GM12874 (cell line): ENCODE data around the gene PRDM5.

Experiments
- CTCF ChIP-seq: IDR thresholded peaks from 2 replicates; pipeline ENCODE4 v1.5.1; 2011; ENCODE audit warnings: low read depth, mild to moderate bottlenecking, control low read depth, low read length, moderate library complexity; ENCODE audit not compliant: insufficient read depth

The PRDM5 gene

GRCh38 chr4:120816296-120816965 lies 106.1 kb downstream of the PRDM5 start:
- no peak for TF ChIP-seq CTCF

- no peak for TF ChIP-seq CTCF
Observed at GRCh38 chr4:120815361-120815760, 107.2 kb downstream of the PRDM5 start.

GRCh38 chr4:120814886-120815285 lies 107.6 kb downstream of the PRDM5 start:
- TF ChIP-seq CTCF = no peak

- no peak for TF ChIP-seq CTCF
Observed at GRCh38 chr4:120812216-120812615, 110.3 kb downstream of the PRDM5 start.

GRCh38 chr4:120809518-120809917 lies 113.0 kb downstream of the PRDM5 start:
- 0 out of 2 replicates have a peak, but pooled peaks have one; percentile 4 for TF ChIP-seq CTCF

GRCh38 chr4:120808475-120809141 lies 113.9 kb downstream of the PRDM5 start:
- no peak for TF ChIP-seq CTCF

GRCh38 chr4:120801137-120801758 lies 121.3 kb downstream of the PRDM5 start:
- TF ChIP-seq CTCF = no peak
